H1 (cell line): ENCODE data around the gene DES. TPM values are rescaled to one million over a fixed set of nuclear protein-coding genes. Genes with fewer than 3 reads are reported as not detected.
A peak's percentile ranks its signal among the peaks of the same experiment; 100 is the strongest.

Experiments
- ASH2L ChIP-seq: fragments of 200-600, 300-600 bp; sonication (generic); IDR thresholded peaks from one replicate; pipeline ENCODE4 v1.7.1; 2017; ENCODE audit warnings: low read length
- CHD7 ChIP-seq: fragments of 300-600 bp; sonication (generic); IDR thresholded peaks from 2 replicates; pipeline ENCODE4 v1.7.1; 2012; ENCODE audit warnings: low read length, moderate library complexity, mild to moderate bottlenecking, inconsistent platforms; ENCODE audit not compliant: insufficient replicate concordance
- FOSL1 ChIP-seq: IDR thresholded peaks from 2 replicates; pipeline ENCODE4 v1.6.1; 2011; ENCODE audit warnings: mild to moderate bottlenecking, low read depth, low read length, moderate library complexity; ENCODE audit not compliant: insufficient read depth
- GABPA ChIP-seq: IDR thresholded peaks from 2 replicates; pipeline ENCODE4 v1.6.1; 2011; ENCODE audit warnings: mild to moderate bottlenecking, low read length, moderate library complexity, borderline replicate concordance; ENCODE audit not compliant: insufficient read depth
- JUN ChIP-seq: IDR thresholded peaks from 2 replicates; pipeline ENCODE4 v1.6.1; 2011; ENCODE audit warnings: low read depth, mild to moderate bottlenecking, improper control_type of control experiment, low read length
- POU5F1 ChIP-seq: IDR thresholded peaks from 2 replicates; pipeline ENCODE4 v1.6.1; 2011; ENCODE audit warnings: low read depth, mild to moderate bottlenecking, low read length, moderate library complexity
- SUZ12 ChIP-seq: fragments of 200-600 bp; sonication (generic); IDR thresholded peaks from 2 replicates; pipeline ENCODE4 v1.6.1; 2012; ENCODE audit warnings: mild to moderate bottlenecking, inconsistent platforms, low read length, moderate library complexity, mixed read lengths
- YY1 ChIP-seq: IDR thresholded peaks from 2 replicates; pipeline ENCODE4 v1.6.1; 2011; ENCODE audit warnings: low read depth, mild to moderate bottlenecking, low read length
- polyA plus RNA-seq, 7 experiments: library from polyadenylated mRNA; depleted of rRNA in 3 of 7; stranded (reverse) in 5 of 7; unstranded in 2 of 7; fragments of >200 nt in 5 of 7; fragments of 200-250 nt in 2 of 7; gene quantifications; 1 replicate in 5 of 7; 2 replicates in 1 of 7; 4 replicates in 1 of 7; pipeline versions ENCODE4 v1.2.1 to v1.2.3, GENCODE V29; 2011 to 2013; ENCODE audit warnings: missing spikeins in 2 of 7, mixed read lengths in 2 of 7
- total RNA-seq: library from RNA; stranded (reverse); fragmentation: NEBNext Ultra II Directional; extraction: Animal tissue kit (Norgen Biotek cat#: 25700); gene quantifications from 2 replicates; pipeline ENCODE4 v1.2.1, GENCODE V29; 2021
- TF ChIP-seq, protein P1 (sequence below): IDR thresholded peaks from 2 replicates; pipeline ENCODE4 v1.6.1; 2011; ENCODE audit warnings: low read length, improper control_type of control experiment

The DES gene
- total and polyA plus RNA-seq, 2 of the 8 experiments (the other 6 are each of a cell fraction or from before 2014, with no cell fraction given), result 1.8 to 4.3 TPM

GRCh38 chr2:219418155-219419011 lies at the start of gene DES (continued):
- TF ChIP-seq CHD7 (no peak), YY1 (no peak), POU5F1 (no peak), FOSL1 (no peak), SUZ12 (peak; percentile 82), GABPA (no peak), ASH2L (peak; percentile 56), JUN (no peak)
- TF ChIP-seq, protein P1, sequence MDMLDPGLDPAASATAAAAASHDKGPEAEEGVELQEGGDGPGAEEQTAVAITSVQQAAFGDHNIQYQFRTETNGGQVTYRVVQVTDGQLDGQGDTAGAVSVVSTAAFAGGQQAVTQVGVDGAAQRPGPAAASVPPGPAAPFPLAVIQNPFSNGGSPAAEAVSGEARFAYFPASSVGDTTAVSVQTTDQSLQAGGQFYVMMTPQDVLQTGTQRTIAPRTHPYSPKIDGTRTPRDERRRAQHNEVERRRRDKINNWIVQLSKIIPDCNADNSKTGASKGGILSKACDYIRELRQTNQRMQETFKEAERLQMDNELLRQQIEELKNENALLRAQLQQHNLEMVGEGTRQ, result no peak
